Measurements from ENCODE around the gene IFNL2.

DNA sequence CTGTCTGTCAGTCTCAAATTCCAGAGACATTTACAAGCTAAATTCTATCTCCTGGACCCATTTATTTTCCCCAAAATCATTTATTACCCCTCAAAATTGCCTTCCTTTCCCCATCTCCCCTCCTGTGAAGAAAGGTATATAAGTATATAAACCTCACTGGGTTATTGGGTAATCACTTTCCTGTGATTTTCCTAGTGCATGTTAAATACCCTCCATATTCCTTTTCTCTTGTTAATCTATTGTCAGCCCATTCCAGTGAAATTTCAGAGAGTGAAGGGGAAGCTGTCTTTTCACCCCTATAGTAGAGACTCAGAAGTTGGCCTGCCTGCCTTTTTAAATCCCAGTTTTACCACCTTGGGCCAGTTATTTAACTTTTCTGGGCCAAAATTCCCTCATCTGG lies 37.9 kb downstream of the IFNL2 start:
- TF ChIP-seq, protein P1, sequence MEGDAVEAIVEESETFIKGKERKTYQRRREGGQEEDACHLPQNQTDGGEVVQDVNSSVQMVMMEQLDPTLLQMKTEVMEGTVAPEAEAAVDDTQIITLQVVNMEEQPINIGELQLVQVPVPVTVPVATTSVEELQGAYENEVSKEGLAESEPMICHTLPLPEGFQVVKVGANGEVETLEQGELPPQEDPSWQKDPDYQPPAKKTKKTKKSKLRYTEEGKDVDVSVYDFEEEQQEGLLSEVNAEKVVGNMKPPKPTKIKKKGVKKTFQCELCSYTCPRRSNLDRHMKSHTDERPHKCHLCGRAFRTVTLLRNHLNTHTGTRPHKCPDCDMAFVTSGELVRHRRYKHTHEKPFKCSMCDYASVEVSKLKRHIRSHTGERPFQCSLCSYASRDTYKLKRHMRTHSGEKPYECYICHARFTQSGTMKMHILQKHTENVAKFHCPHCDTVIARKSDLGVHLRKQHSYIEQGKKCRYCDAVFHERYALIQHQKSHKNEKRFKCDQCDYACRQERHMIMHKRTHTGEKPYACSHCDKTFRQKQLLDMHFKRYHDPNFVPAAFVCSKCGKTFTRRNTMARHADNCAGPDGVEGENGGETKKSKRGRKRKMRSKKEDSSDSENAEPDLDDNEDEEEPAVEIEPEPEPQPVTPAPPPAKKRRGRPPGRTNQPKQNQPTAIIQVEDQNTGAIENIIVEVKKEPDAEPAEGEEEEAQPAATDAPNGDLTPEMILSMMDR (conservative IDR thresholded peaks at IDR 0.05 in 1 of 2, IDR thresholded peaks at IDR 0.05 in 1 of 2; ENCODE audit: low read depth in 1 of 2, low read length in 2 of 2) = no peak
- TF ChIP-seq EZH2 (IDR thresholded peaks at IDR 0.05; ENCODE audit: low read length, missing control alignments) = no peak
